Measurements from ENCODE around the gene POGZ.

DNA sequence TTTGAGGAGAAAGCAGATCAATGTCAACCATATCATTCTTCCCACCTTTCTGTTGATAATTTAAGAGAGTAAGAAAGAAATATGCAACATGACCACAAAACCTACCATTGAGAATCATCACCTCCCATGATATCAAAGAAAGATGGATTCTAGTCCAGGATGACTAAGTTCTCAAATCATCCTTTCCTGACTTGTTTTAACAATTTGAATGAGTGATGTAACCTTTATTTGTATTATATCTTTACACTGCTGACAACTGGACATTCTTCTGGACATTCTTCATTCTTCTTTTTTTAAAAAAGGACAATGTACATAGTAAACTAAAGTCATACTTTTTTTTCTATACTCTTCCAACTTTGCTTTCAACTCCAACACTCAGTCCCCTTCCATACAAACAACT, 50.4 kb downstream of the POGZ start:
- TF ChIP-seq ZNF8 (CRISPR knock-in tag; IDR thresholded peaks at IDR 0.05), result no peak
- TF ChIP-seq, protein P1, sequence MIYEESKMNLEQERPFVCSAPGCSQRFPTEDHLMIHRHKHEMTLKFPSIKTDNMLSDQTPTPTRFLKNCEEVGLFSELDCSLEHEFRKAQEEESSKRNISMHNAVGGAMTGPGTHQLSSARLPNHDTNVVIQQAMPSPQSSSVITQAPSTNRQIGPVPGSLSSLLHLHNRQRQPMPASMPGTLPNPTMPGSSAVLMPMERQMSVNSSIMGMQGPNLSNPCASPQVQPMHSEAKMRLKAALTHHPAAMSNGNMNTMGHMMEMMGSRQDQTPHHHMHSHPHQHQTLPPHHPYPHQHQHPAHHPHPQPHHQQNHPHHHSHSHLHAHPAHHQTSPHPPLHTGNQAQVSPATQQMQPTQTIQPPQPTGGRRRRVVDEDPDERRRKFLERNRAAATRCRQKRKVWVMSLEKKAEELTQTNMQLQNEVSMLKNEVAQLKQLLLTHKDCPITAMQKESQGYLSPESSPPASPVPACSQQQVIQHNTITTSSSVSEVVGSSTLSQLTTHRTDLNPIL (CRISPR knock-in tag; IDR thresholded peaks at IDR 0.05; ENCODE audit: low read depth), result no peak
- TF ChIP-seq OSR1 (CRISPR knock-in tag; IDR thresholded peaks at IDR 0.05), result no peak
- no peak for TF ChIP-seq TOX (CRISPR knock-in tag; IDR thresholded peaks at IDR 0.05; ENCODE audit: borderline replicate concordance)
- TF ChIP-seq ZFP30 (CRISPR knock-in tag; IDR thresholded peaks at IDR 0.05), result no peak
- TF ChIP-seq, protein P2, sequence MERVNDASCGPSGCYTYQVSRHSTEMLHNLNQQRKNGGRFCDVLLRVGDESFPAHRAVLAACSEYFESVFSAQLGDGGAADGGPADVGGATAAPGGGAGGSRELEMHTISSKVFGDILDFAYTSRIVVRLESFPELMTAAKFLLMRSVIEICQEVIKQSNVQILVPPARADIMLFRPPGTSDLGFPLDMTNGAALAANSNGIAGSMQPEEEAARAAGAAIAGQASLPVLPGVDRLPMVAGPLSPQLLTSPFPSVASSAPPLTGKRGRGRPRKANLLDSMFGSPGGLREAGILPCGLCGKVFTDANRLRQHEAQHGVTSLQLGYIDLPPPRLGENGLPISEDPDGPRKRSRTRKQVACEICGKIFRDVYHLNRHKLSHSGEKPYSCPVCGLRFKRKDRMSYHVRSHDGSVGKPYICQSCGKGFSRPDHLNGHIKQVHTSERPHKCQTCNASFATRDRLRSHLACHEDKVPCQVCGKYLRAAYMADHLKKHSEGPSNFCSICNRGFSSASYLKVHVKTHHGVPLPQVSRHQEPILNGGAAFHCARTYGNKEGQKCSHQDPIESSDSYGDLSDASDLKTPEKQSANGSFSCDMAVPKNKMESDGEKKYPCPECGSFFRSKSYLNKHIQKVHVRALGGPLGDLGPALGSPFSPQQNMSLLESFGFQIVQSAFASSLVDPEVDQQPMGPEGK (CRISPR knock-in tag; IDR thresholded peaks at IDR 0.05; ENCODE audit: borderline replicate concordance), result no peak
- TF ChIP-seq GLIS3 (CRISPR knock-in tag; IDR thresholded peaks at IDR 0.05), result no peak
- TF ChIP-seq ZFP3 (CRISPR knock-in tag; IDR thresholded peaks at IDR 0.05), result no peak
- no peak for TF ChIP-seq ZNF565 (CRISPR knock-in tag; conservative IDR thresholded peaks at IDR 0.05; ENCODE audit: low read depth)
- no peak for TF ChIP-seq ISL1 (CRISPR knock-in tag; IDR thresholded peaks at IDR 0.05)
- TF ChIP-seq RARB (CRISPR knock-in tag; IDR thresholded peaks at IDR 0.05), result no peak

All from SK-N-SH treated with all-trans-retinoic acid at 6 μM for 48 hours (cell line).